Keratinocyte (primary cell): ENCODE results near the gene STRIP1. TPM values are rescaled to one million over a fixed set of nuclear protein-coding genes. Genes with fewer than 3 reads are reported as not detected.

ENCODE experiments used
- DNase-seq: peaks from one replicate; pipeline ENCODE4 v3.0.0-alpha.2; 2011; ENCODE audit warnings: low read depth, missing footprints, low spot score
- FAIRE-seq: peaks from 2 replicates; lab custom pipeline; 2011; peaks lifted over from hg19 to GRCh38; lab: Jason Lieb, UNC
- H2AFZ ChIP-seq: 2 replicates; pipeline ENCODE4 v1.6.0; 2012; ENCODE audit warnings: low read length, control low read depth, inconsistent platforms; ENCODE audit not compliant: control insufficient read depth
- H3K27ac ChIP-seq: 2 replicates; pipeline ENCODE4 v1.5.1; 2011; ENCODE audit warnings: low read length; ENCODE audit not compliant: control insufficient read depth, insufficient read depth
- H3K27me3 ChIP-seq: 3 replicates; pipeline ENCODE4 v1.6.0; 2011; ENCODE audit warnings: low read length; ENCODE audit not compliant: control insufficient read depth, insufficient read depth; ENCODE audit errors: extremely low read depth
- H3K36me3 ChIP-seq, 2 experiments: 2 replicates in 1 of 2; 3 replicates in 1 of 2; pipeline ENCODE4 v1.5.1; 2011; ENCODE audit warnings: low read length in 2 of 2, mild to moderate bottlenecking in 1 of 2; ENCODE audit not compliant: control insufficient read depth in 2 of 2, insufficient read depth in 2 of 2; ENCODE audit errors: extremely low read depth in 1 of 2
- H3K4me1 ChIP-seq: 3 replicates; pipeline ENCODE4 v1.5.1; 2011; ENCODE audit warnings: low read length; ENCODE audit not compliant: control insufficient read depth, insufficient read depth; ENCODE audit errors: extremely low read depth
- H3K4me2 ChIP-seq: 3 replicates; pipeline ENCODE4 v1.6.0; 2011; ENCODE audit warnings: low read depth, low read length; ENCODE audit not compliant: control insufficient read depth, insufficient read depth; ENCODE audit errors: extremely low read depth
- H3K4me3 ChIP-seq, 3 experiments: fragments of 200-600 bp in 1 of 3; sonication (generic) in 1 of 3; 2 replicates in 2 of 3; 3 replicates in 1 of 3; pipeline ENCODE4 v1.5.1; 2011 to 2016; ENCODE audit warnings: low read length in 3 of 3, mild to moderate bottlenecking in 3 of 3, control low read depth in 2 of 3, inconsistent platforms in 1 of 3, low read depth in 1 of 3, mixed read lengths in 1 of 3, mixed run types in 1 of 3, moderate library complexity in 1 of 3; ENCODE audit not compliant: control insufficient read depth in 2 of 3, insufficient read depth in 2 of 3; ENCODE audit errors: extremely low read depth in 1 of 3
- H3K79me2 ChIP-seq: 2 replicates; pipeline ENCODE4 v1.6.0; 2012; ENCODE audit warnings: low read length; ENCODE audit not compliant: control insufficient read depth, insufficient read depth
- H3K9ac ChIP-seq: 3 replicates; pipeline ENCODE4 v1.6.0; 2011; ENCODE audit warnings: low read length; ENCODE audit not compliant: control insufficient read depth, insufficient read depth; ENCODE audit errors: extremely low read depth
- H3K9me1 ChIP-seq: 3 replicates; pipeline ENCODE4 v1.6.0; 2011; ENCODE audit warnings: low read length; ENCODE audit not compliant: control insufficient read depth, insufficient read depth; ENCODE audit errors: extremely low read depth
- H3K9me3 ChIP-seq: 2 replicates; pipeline ENCODE4 v1.5.1; 2012; ENCODE audit warnings: low read depth, low read length; ENCODE audit not compliant: control insufficient read depth
- H4K20me1 ChIP-seq: 3 replicates; pipeline ENCODE4 v1.6.0; 2011; ENCODE audit warnings: low read length; ENCODE audit not compliant: control insufficient read depth, insufficient read depth; ENCODE audit errors: extremely low read depth
- CTCF ChIP-seq, 3 experiments: IDR thresholded peaks in 1 of 3; conservative IDR thresholded peaks in 1 of 3; optimal IDR thresholded peaks in 1 of 3; 2 replicates in 2 of 3; 3 replicates in 1 of 3; pipeline versions ENCODE3 to v1.5.1; 2011; ENCODE audit warnings: low read length in 3 of 3, mild to moderate bottlenecking in 3 of 3, moderate library complexity in 2 of 3, control low read depth in 1 of 3, inconsistent platforms in 1 of 3; ENCODE audit not compliant: insufficient read depth in 2 of 3; ENCODE audit errors: extremely low read depth in 1 of 3
- EZH2 ChIP-seq: IDR thresholded peaks from one replicate; pipeline ENCODE4 v1.6.1; 2012; ENCODE audit warnings: inconsistent platforms, mild to moderate bottlenecking, low read length, moderate library complexity
- dilution Hi-C: fragments of 300-500 bp; cut with MboI; formaldehyde crosslinking; loops from one replicate; pipeline ENCODE4 v1.7.0; 2020; ENCODE audit warnings: low sequenced_read_pairs; ENCODE audit not compliant: extremely low pct_ligation_motif_present
- polyA plus RNA-seq, 5 experiments: library from polyadenylated mRNA; depleted of rRNA in 3 of 5; stranded (reverse) in 3 of 5; stranded (forward) in 1 of 5; unstranded in 1 of 5; fragments of >200 nt; gene quantifications; 1 replicate in 1 of 5; 2 replicates in 3 of 5; 3 replicates in 1 of 5; pipeline versions ENCODE4 v1.2.1 to v1.2.3, GENCODE V29; 2011 to 2012; ENCODE audit warnings: missing spikeins in 2 of 5, low read depth in 1 of 5, low replicate concordance in 1 of 5

STRIP1 gene
- polyA plus RNA-seq, 1 donor (not counting 4 experiments of a cell fraction or from before 2014, with no cell fraction given), result 24.6 TPM

GRCh38 chr1:110035236-110035752 is 870 bp downstream of the STRIP1 start:
- peak; percentile 20 for FAIRE-seq
- Histone ChIP-seq H3K4me3 (peak overlapping the region; percentile 85 to 93 (median 89)), H3K9me1 (no peaks in the 10 kb centered on the region), H3K36me3 (peaks cover 15 to 33% of the 10 kb centered on the region in 2 experiments), H2AFZ (peak overlapping the region; percentile 76), H3K9me3 (no peaks in the 10 kb centered on the region), H4K20me1 (no peaks in the 10 kb centered on the region), H3K27ac (peak overlapping the region; percentile 85), H3K4me2 (peak overlapping the region; percentile 91), H3K27me3 (no peaks in the 10 kb centered on the region), H3K9ac (peak overlapping the region; percentile 96), H3K4me1 (peaks cover 16% of the 10 kb centered on the region), H3K79me2 (peaks cover 30% of the 10 kb centered on the region)
- DNase-seq, result no peak
- no peak for TF ChIP-seq CTCF (optimal IDR thresholded peaks at IDR 0.05 in 1 of 3, IDR thresholded peaks at IDR 0.05 in 1 of 3, conservative IDR thresholded peaks at IDR 0.05 in 1 of 3; ENCODE audit: extremely low read depth in 1 of 3, insufficient read depth in 2 of 3, low read length in 3 of 3)
- TF ChIP-seq EZH2, result no peak
- dilution Hi-C loops, result no loop called here

DNA sequence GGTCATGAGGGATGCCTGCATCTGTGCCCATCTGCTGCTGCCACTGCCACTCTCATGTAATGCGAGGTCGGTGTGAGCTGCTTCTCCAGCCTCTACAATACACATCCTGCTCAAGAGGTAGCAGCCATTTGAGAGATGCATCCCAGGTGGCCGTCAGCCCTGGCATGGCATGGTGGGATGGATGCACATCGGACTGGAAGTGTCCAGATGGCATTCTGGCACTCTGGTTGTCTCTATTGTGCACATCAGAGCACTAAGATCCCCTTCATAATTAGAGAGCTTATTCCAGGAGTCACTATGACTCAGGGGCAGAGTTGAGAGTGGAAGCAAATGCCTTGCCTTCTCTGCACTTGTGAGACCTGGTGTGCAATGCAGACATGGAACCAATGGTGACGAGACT is 3.8 kb downstream of the STRIP1 start:
- Histone ChIP-seq H3K4me3 (no peak overlapping the region), H3K9ac (no peak overlapping the region), H3K27ac (no peak overlapping the region), H2AFZ (no peak overlapping the region), H3K4me1 (peaks cover 15% of the 10 kb centered on the region), H3K27me3 (no peaks in the 10 kb centered on the region), H3K36me3 (peaks cover 39 to 59% of the 10 kb centered on the region in 2 experiments), H3K9me1 (no peaks in the 10 kb centered on the region), H3K4me2 (no peak overlapping the region), H3K9me3 (no peaks in the 10 kb centered on the region), H3K79me2 (peaks cover 30% of the 10 kb centered on the region), H4K20me1 (no peaks in the 10 kb centered on the region)
- TF ChIP-seq EZH2 (no peak), CTCF (optimal IDR thresholded peaks at IDR 0.05 in 1 of 3, IDR thresholded peaks at IDR 0.05 in 1 of 3, conservative IDR thresholded peaks at IDR 0.05 in 1 of 3; ENCODE audit: extremely low read depth in 1 of 3, insufficient read depth in 2 of 3, low read length in 3 of 3) (no peak)
- DNase-seq (no peak), FAIRE-seq (no peak)
- dilution Hi-C loops, result no loop called here
